NCI-H1092 (cell line): ENCODE measurements around the gene COX7A2.

Experiments used
- DNase-seq: peaks from one replicate; lab custom pipeline; 2025; lab: John Stamatoyannopoulos, UW

COX7A2 gene

DNA sequence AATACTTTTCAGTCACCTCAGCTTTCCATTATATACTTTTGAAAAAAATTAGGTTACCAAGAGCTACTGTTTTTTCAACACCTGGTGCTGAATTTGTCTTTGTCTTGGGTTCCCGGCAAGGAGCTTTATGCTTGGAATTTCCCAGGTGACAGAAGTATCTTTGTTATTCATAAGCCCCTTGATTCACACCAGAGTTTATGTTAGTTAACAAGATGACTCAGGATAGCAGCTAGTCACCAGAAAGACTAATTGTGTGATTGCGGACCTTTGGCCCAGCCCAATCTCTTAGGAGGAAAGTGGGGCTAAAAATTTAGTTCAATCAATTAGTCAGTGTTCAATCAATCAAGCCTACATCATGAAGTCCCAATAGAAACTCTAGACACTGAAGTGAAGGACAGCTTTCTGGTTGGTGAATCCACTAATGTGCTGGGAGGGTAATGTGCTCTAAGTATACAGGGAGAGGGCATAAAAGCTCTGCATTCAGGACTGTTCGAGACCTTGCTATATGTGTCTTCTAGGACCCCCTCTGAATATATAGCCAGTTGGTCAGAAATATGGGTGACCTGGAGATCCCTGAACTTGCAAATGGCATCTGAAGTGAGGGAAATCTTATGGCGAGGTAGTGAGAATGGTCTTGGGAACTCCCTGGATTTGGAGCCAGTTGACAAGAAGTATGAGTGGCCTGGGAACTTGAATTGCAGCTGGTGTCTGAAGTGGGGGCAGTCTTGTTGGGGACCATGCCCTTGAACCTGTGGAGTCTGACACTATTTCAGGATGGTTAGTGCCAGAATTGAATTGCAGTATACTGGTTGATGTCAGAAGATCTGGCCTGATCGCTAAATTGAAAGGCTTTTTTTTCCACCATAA lies 24.8 kb upstream of the COX7A2 start:
- no peak for DNase-seq

DNA sequence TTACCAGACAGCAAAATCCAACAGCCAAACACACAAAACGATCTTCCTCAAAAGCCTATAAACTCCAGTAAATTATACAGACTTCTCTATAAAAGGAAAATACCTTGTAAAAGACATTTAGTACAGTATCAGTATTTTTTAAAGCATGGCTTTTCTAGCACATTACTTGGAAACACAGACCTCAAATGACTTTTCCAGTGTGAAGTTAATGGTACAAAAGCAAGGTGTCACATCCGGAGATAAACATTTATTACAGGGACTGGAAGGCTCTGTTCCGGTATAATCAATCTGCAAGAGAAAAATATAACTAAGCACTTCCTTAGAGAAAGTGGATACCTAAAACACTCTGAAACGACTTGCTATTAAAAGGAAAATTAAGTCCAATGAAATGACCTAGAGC lies 23.9 kb upstream of the COX7A2 start:
- no peak for DNase-seq

DNA sequence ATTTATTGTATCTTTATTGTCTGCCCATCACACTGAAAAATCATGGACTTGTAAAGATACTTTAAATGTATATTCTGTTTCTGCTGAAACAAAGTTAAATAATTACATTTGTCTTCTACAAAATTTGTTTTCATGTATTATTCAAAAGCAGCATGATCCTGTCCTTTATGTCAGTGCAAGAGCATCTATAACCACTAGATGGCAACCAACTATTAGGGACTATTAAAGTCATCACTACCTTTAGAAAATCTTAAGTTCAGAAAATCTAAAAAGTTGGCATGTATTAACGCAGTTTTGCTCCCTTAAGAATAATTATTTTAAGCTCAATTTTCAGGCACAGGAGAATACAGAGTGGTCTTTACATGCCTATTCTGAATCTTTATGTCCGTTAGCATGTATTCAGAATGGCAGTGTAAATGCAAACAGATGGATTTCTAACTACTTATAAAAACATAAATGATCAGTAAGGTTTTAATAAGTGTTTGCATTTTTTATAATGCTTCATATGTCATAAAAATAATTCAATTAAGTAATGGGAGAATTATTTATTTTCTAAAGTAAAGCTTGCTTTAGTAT lies 23.2 kb upstream of the COX7A2 start:
- DNase-seq, result no peak

DNA sequence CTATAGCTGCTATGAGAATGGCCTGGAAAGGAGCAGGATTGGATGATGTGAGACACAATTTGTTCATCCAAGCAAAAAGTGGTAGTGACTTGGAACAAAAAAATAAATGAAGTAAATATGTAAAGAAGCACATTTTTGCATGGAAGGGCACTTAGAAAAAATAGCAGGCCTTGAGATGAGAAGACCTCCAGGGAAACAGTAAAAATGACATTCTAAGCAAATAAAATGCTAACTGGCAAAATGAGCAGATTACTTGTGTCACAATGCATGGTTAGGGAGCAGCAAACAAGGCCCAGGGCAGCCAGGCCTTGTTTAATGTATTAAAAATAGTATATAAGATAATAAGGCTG lies 19.8 kb upstream of the COX7A2 start:
- DNase-seq, result no peak

DNA sequence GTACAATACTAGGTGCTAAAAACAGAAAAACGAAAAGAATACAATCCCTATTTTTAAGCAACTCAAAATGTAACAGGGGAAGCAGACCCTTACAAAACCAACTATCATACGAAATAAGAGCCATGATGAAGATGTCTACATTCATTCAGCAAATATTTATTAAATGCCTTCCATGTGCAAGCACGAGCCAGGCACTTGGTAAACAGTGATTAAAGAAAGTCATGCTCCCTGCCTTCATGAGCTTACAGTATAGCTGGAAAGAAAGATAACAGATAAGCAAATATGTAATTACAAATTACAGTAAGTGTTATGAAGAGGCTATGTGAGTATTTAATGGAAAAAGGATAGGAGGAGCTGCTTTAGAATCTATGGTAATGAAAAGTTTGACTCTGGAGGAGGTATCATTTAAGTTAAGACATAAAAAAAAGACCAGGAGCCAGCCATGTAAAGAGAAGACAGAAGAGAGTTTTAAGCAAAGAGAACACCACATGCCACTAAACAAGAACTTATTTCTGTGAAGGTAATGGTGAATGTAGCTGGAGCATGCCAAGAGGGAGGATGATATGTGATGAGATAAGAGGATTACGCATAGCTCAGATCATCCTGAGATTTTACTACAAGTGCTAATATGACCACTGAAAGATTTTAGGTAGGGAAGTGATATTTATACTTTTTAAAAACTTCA lies 19.3 kb upstream of the COX7A2 start:
- no peak for DNase-seq

DNA sequence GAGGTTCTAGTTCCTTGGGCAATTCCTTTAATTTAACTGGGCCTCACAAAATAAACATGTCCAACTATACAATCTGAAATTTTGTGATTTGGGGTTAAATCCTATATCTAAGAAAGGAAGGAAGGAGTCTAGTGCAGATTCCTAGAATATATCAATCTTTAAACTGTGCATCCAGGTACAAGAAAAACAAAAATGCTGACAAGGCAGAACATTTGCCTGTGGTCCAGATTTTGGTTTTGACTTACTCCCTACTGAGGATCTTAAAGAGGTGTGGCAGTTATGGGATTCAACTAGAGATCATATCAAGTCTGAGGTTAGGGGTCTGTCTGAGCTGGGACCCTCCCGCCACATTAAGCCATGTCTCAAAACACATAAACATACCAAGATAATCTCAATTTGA lies 17.7 kb upstream of the COX7A2 start:
- DNase-seq, result no peak

DNA sequence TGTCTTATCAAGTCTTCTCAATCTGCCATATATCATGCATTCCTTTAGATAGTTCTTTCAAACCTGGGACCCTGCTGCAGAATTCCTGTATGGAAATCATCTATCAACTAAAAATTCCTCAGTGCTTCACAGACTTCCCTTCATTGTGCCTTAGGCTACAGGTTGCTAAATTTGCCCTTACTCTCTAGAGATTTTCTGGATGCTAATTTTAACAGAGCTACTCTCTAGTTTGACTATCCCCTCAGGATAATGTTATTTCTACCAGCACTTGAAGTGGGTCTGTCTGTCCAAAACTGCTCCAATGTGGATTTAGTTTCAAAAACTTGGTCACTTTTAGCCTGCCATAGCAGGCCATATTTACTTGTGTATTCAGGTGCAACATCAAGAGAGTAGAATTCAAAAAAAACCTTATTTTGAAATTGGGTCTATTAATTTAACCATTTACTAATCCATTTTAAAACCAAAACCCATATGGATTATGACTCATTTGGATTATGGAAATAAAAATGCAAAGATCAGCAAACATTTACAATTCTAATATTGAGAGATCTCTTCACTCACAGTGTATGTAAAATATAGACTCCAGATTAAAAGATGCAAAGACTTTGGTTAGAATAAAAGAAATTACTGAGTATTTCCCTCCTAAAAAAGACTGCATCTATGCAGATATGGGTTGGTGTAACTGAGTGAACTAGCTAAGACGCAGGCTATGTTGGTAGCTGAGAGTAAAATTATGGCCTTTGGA lies 13.9 kb upstream of the COX7A2 start:
- DNase-seq, result no peak

DNA sequence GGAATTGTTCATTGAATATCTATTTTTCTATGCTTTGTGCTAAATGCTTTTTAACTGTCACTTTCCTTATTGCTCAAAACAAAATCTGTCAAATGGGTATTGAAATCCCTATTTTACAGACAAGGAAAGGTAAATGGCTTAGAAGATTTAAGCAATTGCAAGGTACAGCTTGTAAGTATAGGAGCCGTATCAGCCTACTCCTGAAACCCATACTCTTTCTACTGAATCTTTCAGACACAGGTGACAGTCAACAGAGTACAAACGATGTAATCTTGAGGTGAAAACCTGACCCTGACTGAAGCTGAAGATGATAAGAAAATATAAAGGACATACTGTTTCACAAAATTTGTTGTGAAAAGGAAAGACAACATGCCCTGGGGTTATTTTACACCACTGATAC lies 7.0 kb upstream of the COX7A2 start:
- no peak for DNase-seq

DNA sequence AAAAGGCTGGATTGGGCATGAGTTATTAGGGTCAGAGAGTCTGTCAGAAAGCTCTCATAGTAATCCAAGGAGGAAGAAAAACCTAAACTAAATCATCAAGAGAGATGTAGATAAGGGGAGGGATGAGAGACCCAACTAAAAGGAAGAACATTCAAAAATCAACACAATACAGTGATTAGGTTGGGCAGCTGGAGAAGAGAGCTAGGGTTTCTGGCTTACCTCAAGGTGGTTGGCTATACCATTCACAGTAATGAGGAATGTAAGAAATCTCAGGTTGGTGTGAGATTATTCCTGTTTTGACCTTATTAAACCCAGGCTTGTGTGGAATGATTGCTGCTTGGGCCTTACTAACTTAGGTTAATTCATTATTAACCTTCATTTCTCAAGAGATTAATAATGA lies 6.2 kb upstream of the COX7A2 start:
- DNase-seq, result no peak

DNA sequence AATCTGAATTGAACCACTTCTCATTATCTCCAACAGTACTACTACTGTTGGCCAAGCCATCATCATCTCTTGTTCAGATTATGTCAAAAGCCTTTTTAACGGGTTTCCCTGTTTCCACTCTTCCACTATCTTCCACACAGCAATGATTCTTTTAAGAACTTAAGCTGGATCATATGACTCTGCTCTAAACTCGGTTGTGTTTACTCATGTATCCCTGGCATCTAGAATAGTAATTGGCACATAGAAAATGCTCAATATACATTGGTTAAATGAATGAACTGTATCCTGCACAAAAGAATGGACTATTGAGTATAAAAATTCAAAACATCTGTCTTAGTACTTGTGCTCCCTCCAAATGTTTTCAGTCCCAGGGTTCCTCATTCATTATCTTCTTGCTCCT lies 2.8 kb upstream of the COX7A2 start:
- DNase-seq, result no peak

DNA sequence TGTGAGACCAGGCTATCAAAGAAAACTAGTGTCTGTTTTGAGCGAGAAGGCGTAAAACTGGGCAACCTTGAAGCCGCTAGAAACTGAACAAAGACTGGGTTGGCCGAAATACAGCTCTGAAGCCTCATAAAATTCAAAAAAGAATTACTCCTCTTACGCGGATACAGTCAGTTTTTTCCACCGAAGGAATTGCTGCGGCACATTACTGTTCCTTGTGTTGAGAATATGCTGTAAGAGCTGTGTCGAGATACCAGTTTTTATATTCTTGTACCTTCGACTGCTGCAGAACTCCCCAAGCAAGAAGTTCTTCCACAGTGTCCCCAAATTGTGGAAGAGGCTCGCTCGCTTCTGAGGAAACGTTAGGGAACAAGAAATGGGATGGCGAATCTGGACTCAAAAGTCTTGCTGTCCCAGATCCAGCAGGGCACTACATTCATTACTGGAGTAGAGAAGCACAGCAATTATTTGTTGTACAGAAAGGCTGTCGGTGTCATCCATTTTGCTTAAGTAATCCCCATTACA lies 523 bp upstream of the COX7A2 start:
- peak; percentile 31 for DNase-seq

DNA sequence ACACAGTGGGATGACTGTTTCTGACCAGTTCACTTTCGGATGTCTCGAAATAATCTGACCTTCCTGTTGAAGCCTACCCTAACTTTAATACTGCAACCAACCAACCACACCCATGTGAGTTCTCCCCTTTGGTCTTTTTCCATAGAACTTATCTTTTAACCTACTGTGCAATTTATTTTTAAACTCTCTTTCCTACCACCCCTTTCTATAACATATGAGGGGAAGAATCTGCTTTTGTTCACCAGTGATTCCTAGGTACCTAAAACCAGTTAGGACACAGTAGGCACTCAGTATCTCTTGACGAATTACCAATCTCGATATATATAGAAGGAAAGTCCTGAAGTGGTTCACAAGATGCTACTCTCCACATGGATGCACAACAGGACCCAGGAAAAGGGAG lies 7.0 kb downstream of the COX7A2 start:
- DNase-seq, result no peak

DNA sequence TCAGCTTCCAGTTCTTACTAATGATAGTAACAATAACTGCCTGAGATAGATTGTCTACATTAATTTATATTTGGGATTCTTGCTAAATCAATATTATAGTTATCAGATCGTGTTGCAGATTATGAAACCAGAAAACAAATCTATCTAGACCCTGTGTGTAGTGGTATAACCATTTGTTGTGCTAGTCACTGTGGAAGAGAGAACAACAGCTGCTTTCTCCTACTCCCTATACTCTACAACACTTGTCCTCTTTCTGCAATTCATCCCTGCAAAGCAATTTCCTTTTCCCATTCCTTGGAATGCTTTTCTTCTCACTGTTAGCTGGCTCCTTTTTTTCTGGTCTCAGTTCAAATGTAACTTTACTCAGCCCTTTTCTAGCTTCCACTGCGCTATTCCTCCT lies 8.3 kb downstream of the COX7A2 start:
- no peak for DNase-seq

DNA sequence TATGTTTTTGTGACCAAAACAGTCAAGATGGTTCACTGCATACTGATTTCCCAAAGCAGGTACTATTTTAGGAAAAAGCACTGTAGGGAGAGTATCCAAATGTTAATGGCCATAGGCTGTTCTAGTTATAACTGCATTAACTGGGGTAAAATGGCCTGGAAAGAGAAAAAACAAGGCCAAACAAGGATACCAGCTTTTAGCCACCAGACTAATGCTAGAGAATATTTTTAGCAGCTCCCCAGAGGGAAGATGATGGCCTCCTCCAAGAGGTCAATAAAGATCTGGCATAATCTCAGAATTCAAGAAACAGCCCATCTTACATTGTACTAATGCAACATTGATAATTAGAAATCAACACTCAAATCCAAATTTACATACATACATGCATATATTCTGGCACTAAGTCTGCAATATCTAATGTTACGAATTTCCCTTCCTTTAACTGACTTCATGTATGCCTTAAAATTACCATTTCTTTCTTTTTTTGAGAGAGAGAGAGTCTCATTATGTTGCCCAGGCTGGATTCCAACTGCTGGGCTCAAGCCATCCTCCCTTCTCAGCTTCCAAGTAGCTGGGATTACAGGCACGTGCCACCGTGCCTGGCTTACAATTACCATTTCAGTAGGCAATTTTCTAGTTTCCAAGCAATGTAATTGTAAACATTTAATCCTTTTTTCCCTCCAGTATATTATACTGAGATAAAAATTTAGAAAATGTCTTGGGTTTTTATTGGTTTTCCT lies 9.3 kb downstream of the COX7A2 start:
- peak; percentile 2 for DNase-seq

DNA sequence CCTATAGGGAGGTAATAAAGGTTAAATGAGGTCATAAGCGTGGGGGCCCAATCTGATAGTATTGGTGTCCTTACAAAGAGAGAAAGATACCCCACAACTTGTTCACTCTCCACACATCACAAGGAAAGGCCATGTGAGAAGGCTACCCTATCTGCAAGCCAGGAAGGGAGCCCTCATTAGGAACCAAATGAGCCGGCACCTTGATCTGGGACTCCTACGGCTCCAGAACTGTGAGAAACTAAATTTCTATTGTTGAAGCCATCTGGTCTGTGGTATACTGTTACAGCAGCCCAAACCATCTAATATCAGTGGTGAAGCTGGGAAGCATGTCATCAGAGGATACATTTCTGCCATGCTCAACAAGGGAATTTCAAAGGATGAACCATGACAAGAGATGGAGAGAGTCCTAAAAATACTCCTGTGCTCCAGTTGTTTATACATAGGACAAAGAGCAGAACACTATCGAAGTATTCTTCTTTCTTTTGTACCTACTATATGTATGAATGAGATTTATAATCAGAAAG lies 10.4 kb downstream of the COX7A2 start:
- DNase-seq, result no peak

DNA sequence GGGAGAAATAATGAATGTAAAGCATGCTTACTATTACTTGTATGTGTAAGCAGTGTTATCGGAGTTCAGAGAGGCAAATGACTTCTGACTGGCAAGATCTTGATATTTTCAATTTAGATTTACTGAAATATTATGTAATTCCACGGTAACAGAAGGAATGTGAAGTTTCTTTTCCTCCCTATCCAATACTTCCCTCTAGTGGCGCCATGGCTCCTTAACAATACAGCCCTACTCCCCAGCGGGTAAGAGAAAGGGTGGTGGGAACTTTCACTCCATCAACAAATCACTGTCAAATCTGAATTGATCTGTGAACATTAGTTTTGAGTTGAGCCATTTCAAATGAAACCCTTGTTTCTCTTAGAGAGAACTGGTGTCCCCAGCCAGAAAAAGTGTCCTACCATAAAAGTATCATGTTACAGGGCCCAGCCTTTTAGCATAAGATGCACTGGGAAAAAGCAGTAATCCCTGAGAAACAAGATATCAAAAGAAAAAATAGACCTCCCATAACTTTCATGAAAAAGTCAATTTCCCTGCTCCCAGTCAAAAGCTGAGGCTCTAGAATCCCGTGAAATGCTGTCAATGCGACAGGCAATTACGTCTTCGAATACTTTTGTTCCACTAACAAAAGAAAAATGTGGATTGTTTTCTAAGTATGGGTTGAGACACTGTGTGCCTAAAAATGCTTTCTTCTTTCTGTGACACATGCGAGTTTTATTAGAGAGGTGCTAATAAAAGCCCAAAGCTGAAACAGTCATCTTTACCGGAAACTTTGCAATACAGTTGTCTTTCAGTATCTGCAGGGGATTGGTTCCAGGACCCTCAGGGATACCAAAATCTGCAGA lies 12.9 kb downstream of the COX7A2 start:
- no peak for DNase-seq

DNA sequence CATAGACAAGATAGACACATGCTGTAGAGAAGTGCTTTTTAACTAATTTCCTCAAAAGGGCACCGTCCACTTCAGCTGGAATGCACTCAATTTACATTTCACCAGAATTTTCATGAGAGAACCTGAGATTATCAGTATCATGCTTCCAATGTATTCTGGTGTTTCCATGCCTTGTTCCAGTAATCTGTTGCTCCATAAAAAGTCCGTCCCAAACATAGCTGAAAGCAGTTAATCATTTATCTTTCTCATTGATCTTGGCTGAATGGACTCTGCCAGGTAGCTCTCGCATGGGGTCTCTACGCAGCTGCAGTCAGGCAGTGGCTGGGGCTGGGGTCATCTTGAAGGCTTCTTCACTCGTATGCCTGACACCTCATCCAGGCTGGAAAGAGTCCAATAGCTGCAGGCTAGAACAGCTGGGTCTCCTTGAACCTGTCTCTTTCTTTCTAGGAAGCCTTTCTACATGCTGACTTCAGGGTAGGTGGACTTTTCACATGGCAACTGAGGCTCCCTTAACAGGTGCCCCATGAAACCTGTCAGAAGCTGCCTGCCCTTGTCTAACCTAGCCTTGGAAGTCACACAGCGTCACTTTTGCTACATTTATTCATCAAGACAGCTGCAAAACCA lies 19.2 kb downstream of the COX7A2 start:
- no peak for DNase-seq

DNA sequence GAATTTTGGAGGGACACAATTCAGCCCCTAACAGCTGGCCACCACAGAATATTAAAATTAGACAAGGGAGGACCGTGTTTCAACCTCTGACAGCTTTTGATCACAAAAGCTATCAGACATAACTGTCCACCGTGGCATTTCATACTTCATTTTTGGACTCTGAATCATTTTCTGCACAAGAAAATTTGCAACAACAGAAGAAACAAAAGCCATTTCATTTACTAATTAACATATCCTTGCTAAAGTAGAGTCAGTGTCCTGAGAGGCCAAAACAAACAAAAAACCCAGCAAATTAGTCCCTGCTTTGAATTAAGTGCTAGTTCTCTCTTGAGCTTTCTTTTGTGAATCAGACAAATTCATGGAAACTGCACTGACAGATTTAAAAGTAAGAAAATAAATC lies 20.2 kb downstream of the COX7A2 start:
- DNase-seq, result no peak

DNA sequence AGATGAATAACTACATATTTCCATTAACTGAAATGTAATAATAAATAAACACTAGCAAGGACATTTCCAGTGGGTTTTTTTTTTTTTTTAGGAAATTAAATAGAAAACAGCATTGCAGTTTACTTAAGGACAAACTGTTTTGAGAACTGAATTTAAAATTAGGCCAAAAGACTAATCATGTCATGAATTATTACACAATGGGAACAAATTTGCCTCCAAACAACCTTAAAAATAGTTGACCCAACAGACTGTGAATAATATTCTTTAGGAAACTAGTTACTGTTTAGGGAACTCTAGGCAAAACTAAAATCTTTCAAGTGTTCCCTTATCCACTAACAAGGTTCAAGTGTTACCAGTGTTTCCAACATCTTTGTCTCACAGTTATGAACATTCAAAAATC lies 21.3 kb downstream of the COX7A2 start:
- no peak for DNase-seq

DNA sequence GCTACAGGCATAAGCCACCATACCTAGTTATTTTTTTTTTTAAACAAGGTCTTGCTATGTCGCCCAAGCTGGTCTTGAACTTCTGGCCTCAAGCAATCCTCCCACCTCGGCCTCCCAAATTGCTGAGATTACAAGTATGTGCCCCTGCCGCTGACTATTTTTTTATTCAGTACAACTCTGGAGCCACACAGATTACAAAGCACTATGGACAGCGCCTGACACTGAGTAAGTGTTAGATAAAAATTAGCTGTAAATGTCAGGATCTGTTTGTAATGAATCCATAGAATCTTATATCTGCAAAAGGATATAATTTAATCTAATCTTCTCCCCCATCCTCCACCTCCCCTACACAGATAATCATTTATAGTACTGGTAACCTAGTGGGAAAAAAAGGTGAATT lies 22.5 kb downstream of the COX7A2 start:
- no peak for DNase-seq
